Psoas muscle (tissue), 8 donors: ENCODE data around the gene CELF4. TPM values are rescaled to one million over a fixed set of nuclear protein-coding genes. Genes with fewer than 3 reads are reported as not detected.

ENCODE experiments used
- ATAC-seq, 4 donors: fragments of 200-7000 bp; cut with Tn5 transposase; one replicate each; pipeline ENCODE4 v1.9.1; 2020; ENCODE audit warnings: moderate library complexity in 3 of 4, mild to moderate bottlenecking in 2 of 4
- DNase-seq, 2 donors: peaks; one replicate each; pipeline ENCODE4 v3.0.0-alpha.2; 2020
- H3K27ac ChIP-seq: fragments of 200-600 bp; one replicate; pipeline ENCODE4 v1.8.0; 2022
- H3K27me3 ChIP-seq, 3 donors: fragments of 200-600 bp in 1 of 3; one replicate each; pipeline versions ENCODE4 v1.6.1 to v1.8.0; 2013 to 2022; ENCODE audit warnings: low read length in 2 of 3, mild to moderate bottlenecking in 2 of 3, moderate library complexity in 1 of 3; ENCODE audit not compliant: insufficient read depth in 3 of 3
- H3K36me3 ChIP-seq, 2 donors: fragments of 200-600 bp in 1 of 2; one replicate each; pipeline versions ENCODE4 v1.6.1 to v1.8.0; 2013 to 2022; ENCODE audit warnings: low read depth in 1 of 2, mild to moderate bottlenecking in 1 of 2, moderate library complexity in 1 of 2; ENCODE audit not compliant: insufficient read depth in 1 of 2
- H3K4me1 ChIP-seq: fragments of 200-600 bp; one replicate; pipeline ENCODE4 v1.8.0; 2022
- H3K4me3 ChIP-seq: fragments of 200-600 bp; one replicate; pipeline ENCODE4 v1.8.0; 2022; ENCODE audit warnings: mild to moderate bottlenecking
- H3K9me3 ChIP-seq: fragments of 200-600 bp; one replicate; pipeline ENCODE4 v1.8.0; 2022
- CTCF ChIP-seq: fragments of 200-600 bp; IDR thresholded peaks from one replicate; pipeline ENCODE4 v1.8.0; 2022; ENCODE audit warnings: antibody characterized with exemption
- WGBS, 3 donors: extraction: QIAGEN DNeasy Blood & Tissue Kit; methylation state at CpG; one replicate each; pipeline versions ENCODE4 v1.1.6 to v1.1.7; 2013; 5-methylcytosine and 5-hydroxymethylcytosine counted together
- intact Hi-C, 2 donors: fragments of 100-400 bp; cut with DNase I; formaldehyde crosslinking; loops; one replicate each; pipeline versions ENCODE4 v1.11.0 to v1.14.2; 2022
- polyA plus RNA-seq, 3 donors: library from polyadenylated mRNA; stranded (reverse); fragments of 200-250 nt; gene quantifications; one replicate each; pipeline ENCODE4 v1.2.3, GENCODE V29; 2013
- total RNA-seq, 4 donors: library from RNA; stranded (reverse); fragmentation: NEBNext Ultra II Directional in 2 of 4; extraction: Animal tissue kit (Norgen Biotek cat#: 25700) in 2 of 4; gene quantifications; one replicate each; pipeline versions ENCODE4 v1.2.1 to v1.2.4, GENCODE V29; 2021 to 2023
- donor health status: healthy with polysubstance abuse.
- donor health status: DM: no; HTN: no; CAD: no; lungs with moderate emphysema.
- donor health status: Bipolar disorder and iron deficiency.
- donor health status: healthy.
- donor health status: DM: yes; HTN: yes; CAD: no.
- donor health status: DM: no; HTN: no; CAD: no.
- donor health status: DM: no; HTN: no; CAD: no.
- donor health status: DM: yes; HTN: yes; CAD: no.

Gene CELF4
- total and polyA plus RNA-seq, 7 donors = 0.17 to 0.28 (median 0.17) TPM; not detected in 3

GRCh38 chr18:37272226-37272625 lies 293.4 kb downstream of the CELF4 start:
- Histone ChIP-seq H3K4me3 (no peak overlapping the region), H3K9me3 (no peaks in the 10 kb centered on the region), H3K27ac (no peak overlapping the region), H3K27me3 (peaks cover 0 to 43% (median 18%) of the 10 kb centered on the region in 3 donors), H3K36me3 (no peaks in the 10 kb centered on the region), H3K4me1 (no peaks in the 10 kb centered on the region)
- TF ChIP-seq CTCF = no peak
- intact Hi-C loops = no loop called here
- DNase-seq (no peak), ATAC-seq (no peak)
- WGBS, 3 donors = 19 to 35% (median 26%) methylated on average over 2 of the region's 2 CpGs

- 73 to 85% (median 85%) methylated on average over 7 of the region's 7 CpGs for WGBS, 3 donors
- Histone ChIP-seq H3K36me3 (no peaks in the 10 kb centered on the region), H3K27ac (no peak overlapping the region), H3K27me3 (peaks cover 0 to 28% (median 13%) of the 10 kb centered on the region in 3 donors), H3K4me3 (no peak overlapping the region), H3K9me3 (no peaks in the 10 kb centered on the region), H3K4me1 (no peaks in the 10 kb centered on the region)
- no peak for ATAC-seq
- no peak for DNase-seq
- intact Hi-C loops = no loop called here
- no peak for TF ChIP-seq CTCF
Measured at GRCh38 chr18:37270666-37271052, 294.9 kb downstream of the CELF4 start.

DNA sequence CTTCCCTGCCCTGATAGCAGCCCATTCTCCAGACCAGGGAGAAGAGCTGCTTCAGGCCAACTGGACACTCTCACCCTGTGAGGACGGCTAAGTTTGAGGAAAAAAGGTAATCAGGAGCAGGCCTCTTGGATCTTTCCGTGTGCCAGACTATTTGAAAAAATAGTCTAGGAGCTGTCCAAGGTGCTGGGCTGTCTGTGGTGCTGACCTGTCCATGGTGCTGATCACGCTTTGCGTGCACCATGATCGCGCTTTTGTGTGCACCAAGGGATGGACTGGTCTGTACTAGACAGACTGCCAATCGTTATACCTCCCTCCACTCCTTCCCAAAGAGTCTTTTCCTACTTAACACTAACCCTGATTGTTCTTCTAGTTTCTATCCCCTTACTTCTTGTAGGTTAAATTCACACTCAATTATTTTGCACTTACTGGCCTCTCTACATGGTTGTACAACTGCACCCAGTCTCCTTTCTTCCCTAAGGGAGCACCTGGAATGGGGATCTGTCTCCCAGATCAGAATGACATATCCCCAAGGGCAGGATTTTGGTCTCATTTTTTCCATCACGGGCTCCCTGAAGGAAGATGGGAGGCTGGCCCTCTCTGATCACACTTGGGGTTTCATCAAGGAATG lies 295.4 kb downstream of the CELF4 start:
- WGBS, 3 donors = 13 to 17% (median 17%) methylated on average over 8 of the region's 8 CpGs
- intact Hi-C loops = no loop called here

GRCh38 chr18:37266290-37266689 lies 299.3 kb downstream of the CELF4 start:
- no peak overlapping the region for H3K27ac ChIP-seq
- ATAC-seq (no peak), DNase-seq (no peak)
- H3K4me1 ChIP-seq = no peaks in the 10 kb centered on the region
- H3K4me3 ChIP-seq = no peak overlapping the region
- H3K9me3 ChIP-seq = no peaks in the 10 kb centered on the region
- WGBS, 3 donors = 21 to 30% (median 23%) methylated on average over 13 of the region's 13 CpGs
- intact Hi-C loops = no loop called here
- no peaks in the 10 kb centered on the region for H3K36me3 ChIP-seq
- H3K27me3 ChIP-seq = peaks cover 0 to 8% (median 5%) of the 10 kb centered on the region in 3 donors
- TF ChIP-seq CTCF = no peak

More for the DNA sequence above, 295.4 kb downstream of the CELF4 start:
- no peak for TF ChIP-seq CTCF
- no peak for ATAC-seq
- no peak for DNase-seq
- Histone ChIP-seq H3K36me3 (no peaks in the 10 kb centered on the region), H3K4me1 (no peaks in the 10 kb centered on the region), H3K27me3 (peaks cover 0 to 23% (median 9%) of the 10 kb centered on the region in 3 donors), H3K9me3 (no peaks in the 10 kb centered on the region), H3K4me3 (no peak overlapping the region), H3K27ac (no peak overlapping the region)

- no peak overlapping the region for H3K4me3 ChIP-seq
- H3K36me3 ChIP-seq = no peaks in the 10 kb centered on the region
- 50 to 52% (median 52%) methylated on average over 2 of the region's 2 CpGs for WGBS, 3 donors
- no peak for ATAC-seq
- intact Hi-C loops = no loop called here
- no peaks in the 10 kb centered on the region for H3K9me3 ChIP-seq
- H3K27ac ChIP-seq = no peak overlapping the region
- no peak for TF ChIP-seq CTCF
- no peak for DNase-seq
- peaks cover 0 to 10% (median 5%) of the 10 kb centered on the region in 3 donors for H3K27me3 ChIP-seq
- H3K4me1 ChIP-seq = no peaks in the 10 kb centered on the region
Measured at GRCh38 chr18:37265382-37265781, 300.2 kb downstream of the CELF4 start.
